Keratinocyte (primary cell): Measurements from ENCODE around the gene C4B. TPM values are rescaled to one million over a fixed set of nuclear protein-coding genes. Genes with fewer than 3 reads are reported as not detected.

Experiments used
- DNase-seq: peaks from one replicate; pipeline ENCODE4 v3.0.0-alpha.2; 2011; ENCODE audit warnings: low read depth, missing footprints, low spot score
- FAIRE-seq: peaks from 2 replicates; lab custom pipeline; 2011; peaks lifted over from hg19 to GRCh38; lab: Jason Lieb, UNC
- H2AFZ ChIP-seq: 2 replicates; pipeline ENCODE4 v1.6.0; 2012; ENCODE audit warnings: low read length, control low read depth, inconsistent platforms; ENCODE audit not compliant: control insufficient read depth
- H3K27ac ChIP-seq: 2 replicates; pipeline ENCODE4 v1.5.1; 2011; ENCODE audit warnings: low read length; ENCODE audit not compliant: control insufficient read depth, insufficient read depth
- H3K27me3 ChIP-seq: 3 replicates; pipeline ENCODE4 v1.6.0; 2011; ENCODE audit warnings: low read length; ENCODE audit not compliant: control insufficient read depth, insufficient read depth; ENCODE audit errors: extremely low read depth
- H3K36me3 ChIP-seq, 2 experiments: 2 replicates in 1 of 2; 3 replicates in 1 of 2; pipeline ENCODE4 v1.5.1; 2011; ENCODE audit warnings: low read length in 2 of 2, mild to moderate bottlenecking in 1 of 2; ENCODE audit not compliant: control insufficient read depth in 2 of 2, insufficient read depth in 2 of 2; ENCODE audit errors: extremely low read depth in 1 of 2
- H3K4me1 ChIP-seq: 3 replicates; pipeline ENCODE4 v1.5.1; 2011; ENCODE audit warnings: low read length; ENCODE audit not compliant: control insufficient read depth, insufficient read depth; ENCODE audit errors: extremely low read depth
- H3K4me2 ChIP-seq: 3 replicates; pipeline ENCODE4 v1.6.0; 2011; ENCODE audit warnings: low read depth, low read length; ENCODE audit not compliant: control insufficient read depth, insufficient read depth; ENCODE audit errors: extremely low read depth
- H3K4me3 ChIP-seq, 3 experiments: fragments of 200-600 bp in 1 of 3; sonication (generic) in 1 of 3; 2 replicates in 2 of 3; 3 replicates in 1 of 3; pipeline ENCODE4 v1.5.1; 2011 to 2016; ENCODE audit warnings: low read length in 3 of 3, mild to moderate bottlenecking in 3 of 3, control low read depth in 2 of 3, inconsistent platforms in 1 of 3, low read depth in 1 of 3, mixed read lengths in 1 of 3, mixed run types in 1 of 3, moderate library complexity in 1 of 3; ENCODE audit not compliant: control insufficient read depth in 2 of 3, insufficient read depth in 2 of 3; ENCODE audit errors: extremely low read depth in 1 of 3
- H3K79me2 ChIP-seq: 2 replicates; pipeline ENCODE4 v1.6.0; 2012; ENCODE audit warnings: low read length; ENCODE audit not compliant: control insufficient read depth, insufficient read depth
- H3K9ac ChIP-seq: 3 replicates; pipeline ENCODE4 v1.6.0; 2011; ENCODE audit warnings: low read length; ENCODE audit not compliant: control insufficient read depth, insufficient read depth; ENCODE audit errors: extremely low read depth
- H3K9me1 ChIP-seq: 3 replicates; pipeline ENCODE4 v1.6.0; 2011; ENCODE audit warnings: low read length; ENCODE audit not compliant: control insufficient read depth, insufficient read depth; ENCODE audit errors: extremely low read depth
- H3K9me3 ChIP-seq: 2 replicates; pipeline ENCODE4 v1.5.1; 2012; ENCODE audit warnings: low read depth, low read length; ENCODE audit not compliant: control insufficient read depth
- H4K20me1 ChIP-seq: 3 replicates; pipeline ENCODE4 v1.6.0; 2011; ENCODE audit warnings: low read length; ENCODE audit not compliant: control insufficient read depth, insufficient read depth; ENCODE audit errors: extremely low read depth
- EZH2 ChIP-seq: IDR thresholded peaks from one replicate; pipeline ENCODE4 v1.6.1; 2012; ENCODE audit warnings: inconsistent platforms, mild to moderate bottlenecking, low read length, moderate library complexity
- dilution Hi-C: fragments of 300-500 bp; cut with MboI; formaldehyde crosslinking; loops from one replicate; pipeline ENCODE4 v1.7.0; 2020; ENCODE audit warnings: low sequenced_read_pairs; ENCODE audit not compliant: extremely low pct_ligation_motif_present
- polyA plus RNA-seq, 5 experiments: library from polyadenylated mRNA; depleted of rRNA in 3 of 5; stranded (reverse) in 3 of 5; stranded (forward) in 1 of 5; unstranded in 1 of 5; fragments of >200 nt; gene quantifications; 1 replicate in 1 of 5; 2 replicates in 3 of 5; 3 replicates in 1 of 5; pipeline versions ENCODE4 v1.2.1 to v1.2.3, GENCODE V29; 2011 to 2012; ENCODE audit warnings: missing spikeins in 2 of 5, low read depth in 1 of 5, low replicate concordance in 1 of 5
- TF ChIP-seq, protein P1 (sequence below), 3 experiments: IDR thresholded peaks in 1 of 3; conservative IDR thresholded peaks in 1 of 3; optimal IDR thresholded peaks in 1 of 3; 2 replicates in 2 of 3; 3 replicates in 1 of 3; pipeline versions ENCODE3 to v1.5.1; 2011; ENCODE audit warnings: low read length in 3 of 3, mild to moderate bottlenecking in 3 of 3, moderate library complexity in 2 of 3, control low read depth in 1 of 3, inconsistent platforms in 1 of 3; ENCODE audit not compliant: insufficient read depth in 2 of 3; ENCODE audit errors: extremely low read depth in 1 of 3

The C4B gene
- polyA plus RNA-seq, 1 donor (not counting 4 experiments of a cell fraction or from before 2014, with no cell fraction given) = 1.8 TPM

DNA sequence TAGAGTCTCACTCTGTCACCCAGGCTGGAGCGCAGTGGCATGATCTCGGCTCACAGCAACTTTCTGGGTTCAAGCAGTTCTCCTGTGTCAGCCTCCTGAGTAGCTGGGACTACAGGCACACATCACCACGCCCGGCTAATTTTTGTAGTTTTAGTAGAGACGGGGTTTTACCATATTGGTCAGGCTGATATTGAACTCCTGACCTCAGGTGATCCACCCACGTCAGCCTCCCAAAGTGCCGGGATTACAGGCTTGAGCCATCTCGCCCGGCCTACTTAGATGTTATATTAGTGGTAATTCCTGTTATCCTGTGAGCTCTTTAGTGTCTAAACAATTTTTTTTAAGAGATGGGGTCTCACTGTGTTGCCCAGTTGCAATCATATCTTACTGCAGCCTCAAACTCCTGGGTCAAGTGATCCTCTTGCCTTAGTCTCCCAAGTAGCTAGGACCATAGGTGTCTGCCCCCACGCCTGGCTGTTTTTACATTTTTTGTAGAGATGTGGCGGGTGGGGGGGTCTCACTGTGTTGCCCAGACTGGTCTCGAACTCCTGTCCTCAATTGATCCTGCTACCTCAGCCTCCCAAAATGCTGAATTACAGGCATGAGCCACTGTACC, 36.7 kb upstream of the C4B start:
- FAIRE-seq = no peak
- Histone ChIP-seq H3K9me3 (no peaks in the 10 kb centered on the region), H3K27ac (no peak overlapping the region), H3K36me3 (no peaks in the 10 kb centered on the region), H3K4me3 (no peak overlapping the region), H4K20me1 (no peaks in the 10 kb centered on the region), H3K9me1 (no peaks in the 10 kb centered on the region), H2AFZ (no peak overlapping the region), H3K79me2 (peaks cover 9% of the 10 kb centered on the region), H3K27me3 (no peaks in the 10 kb centered on the region), H3K4me1 (peaks cover 6% of the 10 kb centered on the region), H3K9ac (no peak overlapping the region), H3K4me2 (no peak overlapping the region)
- TF ChIP-seq, protein P1, sequence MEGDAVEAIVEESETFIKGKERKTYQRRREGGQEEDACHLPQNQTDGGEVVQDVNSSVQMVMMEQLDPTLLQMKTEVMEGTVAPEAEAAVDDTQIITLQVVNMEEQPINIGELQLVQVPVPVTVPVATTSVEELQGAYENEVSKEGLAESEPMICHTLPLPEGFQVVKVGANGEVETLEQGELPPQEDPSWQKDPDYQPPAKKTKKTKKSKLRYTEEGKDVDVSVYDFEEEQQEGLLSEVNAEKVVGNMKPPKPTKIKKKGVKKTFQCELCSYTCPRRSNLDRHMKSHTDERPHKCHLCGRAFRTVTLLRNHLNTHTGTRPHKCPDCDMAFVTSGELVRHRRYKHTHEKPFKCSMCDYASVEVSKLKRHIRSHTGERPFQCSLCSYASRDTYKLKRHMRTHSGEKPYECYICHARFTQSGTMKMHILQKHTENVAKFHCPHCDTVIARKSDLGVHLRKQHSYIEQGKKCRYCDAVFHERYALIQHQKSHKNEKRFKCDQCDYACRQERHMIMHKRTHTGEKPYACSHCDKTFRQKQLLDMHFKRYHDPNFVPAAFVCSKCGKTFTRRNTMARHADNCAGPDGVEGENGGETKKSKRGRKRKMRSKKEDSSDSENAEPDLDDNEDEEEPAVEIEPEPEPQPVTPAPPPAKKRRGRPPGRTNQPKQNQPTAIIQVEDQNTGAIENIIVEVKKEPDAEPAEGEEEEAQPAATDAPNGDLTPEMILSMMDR (optimal IDR thresholded peaks at IDR 0.05 in 1 of 3, IDR thresholded peaks at IDR 0.05 in 1 of 3, conservative IDR thresholded peaks at IDR 0.05 in 1 of 3; ENCODE audit: extremely low read depth in 1 of 3, insufficient read depth in 2 of 3, low read length in 3 of 3) = no peak
- TF ChIP-seq EZH2 = no peak
- DNase-seq = no peak
- dilution Hi-C loops = no loop called here

DNA sequence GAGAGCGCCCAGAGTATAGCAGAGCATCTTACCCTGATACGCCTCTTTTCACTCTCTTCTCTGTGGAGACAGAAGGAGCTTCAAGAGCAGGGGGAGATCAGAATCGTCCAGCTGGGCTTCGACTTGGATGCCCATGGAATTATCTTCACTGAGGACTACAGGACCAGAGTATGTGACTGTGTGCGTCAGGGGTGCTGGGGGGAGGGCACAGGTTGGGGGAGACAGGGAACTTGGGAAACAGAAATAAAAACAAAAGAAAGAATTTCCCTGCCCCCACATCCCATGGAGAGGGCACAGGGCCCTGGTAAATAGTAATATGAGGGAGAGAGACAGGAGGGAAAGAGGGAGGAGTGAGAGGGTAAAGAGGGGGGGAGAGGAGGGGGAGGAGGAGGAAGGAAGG, 35.8 kb upstream of the C4B start:
- Histone ChIP-seq H3K36me3 (no peaks in the 10 kb centered on the region), H4K20me1 (no peaks in the 10 kb centered on the region), H3K27ac (no peak overlapping the region), H3K9me3 (no peaks in the 10 kb centered on the region), H2AFZ (no peak overlapping the region), H3K4me1 (no peaks in the 10 kb centered on the region), H3K27me3 (no peaks in the 10 kb centered on the region), H3K79me2 (peaks cover 2% of the 10 kb centered on the region), H3K4me3 (no peak overlapping the region), H3K9me1 (no peaks in the 10 kb centered on the region), H3K4me2 (no peak overlapping the region), H3K9ac (no peak overlapping the region)
- DNase-seq = no peak
- FAIRE-seq = no peak
- dilution Hi-C loops = no loop called here
- TF ChIP-seq, protein P1 (optimal IDR thresholded peaks at IDR 0.05 in 1 of 3, IDR thresholded peaks at IDR 0.05 in 1 of 3, conservative IDR thresholded peaks at IDR 0.05 in 1 of 3; ENCODE audit: extremely low read depth in 1 of 3, insufficient read depth in 2 of 3, low read length in 3 of 3) = no peak
- no peak for TF ChIP-seq EZH2
